ENCODE data around the gene MRPS35.
A peak's percentile ranks its signal among the peaks of the same experiment; 100 is the strongest.

The MRPS35 gene

DNA sequence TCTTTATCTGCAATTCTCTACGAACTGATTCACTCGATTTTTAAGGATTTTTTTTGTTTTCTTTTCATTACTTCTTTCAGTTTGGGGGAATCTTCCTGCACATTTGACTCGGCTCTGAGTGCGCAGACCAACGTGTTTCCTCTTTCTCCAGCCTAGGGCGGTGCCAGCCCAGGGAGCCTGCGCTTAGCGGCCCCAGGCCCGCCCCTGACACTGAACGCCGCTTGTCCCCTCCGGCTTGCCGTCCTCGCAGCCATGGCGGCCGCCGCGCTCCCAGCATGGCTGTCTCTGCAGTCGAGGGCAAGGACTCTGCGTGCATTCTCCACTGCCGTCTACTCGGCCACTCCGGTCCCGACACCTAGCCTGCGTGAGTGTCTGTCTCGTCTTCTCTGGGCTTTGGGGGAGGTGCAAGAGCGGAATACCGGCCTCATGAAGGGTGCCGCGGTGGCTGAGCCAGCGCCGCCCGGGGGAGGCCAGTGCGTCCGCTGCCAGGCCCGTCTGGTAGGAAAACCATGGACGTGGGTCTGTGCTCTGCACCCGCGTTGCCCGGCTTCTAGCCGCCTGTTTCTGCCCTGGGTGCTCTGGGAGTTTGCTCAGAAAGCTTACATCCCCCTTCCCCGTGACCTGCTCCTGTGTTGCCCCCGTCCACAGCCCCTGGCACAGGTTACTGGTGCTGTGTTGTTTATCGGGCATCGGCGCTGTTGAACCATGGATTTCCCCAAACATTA, at the start of gene MRPS35:
TSS of gene MRPS35 (plus strand) at position 241 of the 725 bp plus-strand sequence. CDS start at position 253, 12 bp downstream.
- DNase-seq (ENCODE audit: low spot score), result peak; percentile 87

DNA sequence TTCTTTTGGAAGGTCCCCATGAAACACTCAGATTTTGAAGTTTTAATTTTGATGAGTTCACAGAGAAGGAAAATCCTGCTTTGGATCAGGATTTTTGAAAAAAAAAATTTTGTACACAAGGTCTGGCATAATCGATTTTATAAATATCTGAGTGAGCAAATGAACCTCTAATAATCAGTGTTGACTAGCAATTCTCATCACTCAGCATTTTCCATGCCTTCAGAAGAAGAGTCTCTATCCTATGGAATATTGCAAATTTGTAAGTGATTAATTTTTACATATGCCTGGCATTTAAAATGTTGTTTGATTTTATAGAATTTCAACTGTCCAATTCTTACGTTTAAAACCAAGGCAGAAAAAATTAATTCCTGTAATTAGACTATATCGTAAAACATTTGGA, 44.9 kb upstream of the MRPS35 start:
- no peak for DNase-seq (ENCODE audit: low spot score)

DNA sequence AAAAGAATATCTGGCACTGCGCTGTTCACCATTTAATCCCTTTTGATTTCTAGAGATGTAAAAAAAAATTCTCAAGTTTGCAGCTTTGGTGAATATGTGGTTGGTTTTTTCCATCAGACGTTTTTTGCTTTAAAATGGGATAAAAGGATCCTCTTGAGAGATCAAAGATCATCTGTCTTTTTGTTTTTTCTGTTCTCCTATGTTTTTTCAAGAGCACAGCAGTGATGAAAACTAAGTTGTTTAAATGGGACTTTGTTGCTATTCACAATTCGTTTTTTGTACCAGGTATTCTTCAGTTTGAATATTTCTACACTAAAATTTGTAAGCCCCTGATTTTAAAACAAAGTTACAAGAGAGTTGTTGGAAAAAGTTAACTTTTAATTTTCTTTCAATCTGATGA, 44.1 kb upstream of the MRPS35 start:
- no peak for DNase-seq (ENCODE audit: low spot score)

DNA sequence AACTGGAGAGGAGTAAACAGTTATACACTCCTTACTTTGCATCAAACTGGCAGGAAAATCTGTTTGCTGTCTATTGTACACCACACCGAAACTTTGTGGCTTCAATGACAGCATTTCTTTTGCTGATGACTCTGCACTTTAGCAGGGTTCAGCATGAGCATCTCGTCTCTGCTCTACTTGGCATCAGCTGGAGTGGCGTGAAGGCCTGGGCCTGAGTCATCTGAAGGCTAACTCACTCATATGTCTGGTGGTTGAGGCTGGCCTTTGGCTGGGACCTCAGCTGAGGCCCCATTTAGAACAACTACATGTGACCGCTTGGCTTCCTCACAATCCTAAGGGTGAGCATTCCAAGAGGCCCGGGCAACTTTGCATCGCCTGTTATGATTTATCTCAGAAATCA, 43.1 kb upstream of the MRPS35 start:
- DNase-seq (ENCODE audit: low spot score), result no peak

DNA sequence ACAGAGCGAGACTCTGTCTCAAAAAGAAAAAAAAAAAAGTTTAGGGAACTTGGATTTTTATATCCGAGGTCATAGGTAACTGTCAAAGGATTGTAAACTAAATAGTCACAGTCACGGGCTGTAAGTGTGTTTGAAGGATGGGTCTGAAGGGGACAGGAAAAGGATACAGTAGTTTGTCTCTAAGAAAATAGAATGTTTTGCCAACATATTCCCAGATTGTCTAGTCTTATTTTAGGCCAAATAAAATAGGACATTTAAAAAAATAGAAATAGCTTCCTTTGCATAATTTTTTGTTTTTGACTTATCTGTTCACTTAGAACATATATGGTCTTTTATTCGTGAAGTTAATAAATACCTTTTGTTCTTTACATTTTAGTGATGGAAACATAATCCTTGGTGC, 38.6 kb upstream of the MRPS35 start:
- DNase-seq (ENCODE audit: low spot score), result no peak

DNA sequence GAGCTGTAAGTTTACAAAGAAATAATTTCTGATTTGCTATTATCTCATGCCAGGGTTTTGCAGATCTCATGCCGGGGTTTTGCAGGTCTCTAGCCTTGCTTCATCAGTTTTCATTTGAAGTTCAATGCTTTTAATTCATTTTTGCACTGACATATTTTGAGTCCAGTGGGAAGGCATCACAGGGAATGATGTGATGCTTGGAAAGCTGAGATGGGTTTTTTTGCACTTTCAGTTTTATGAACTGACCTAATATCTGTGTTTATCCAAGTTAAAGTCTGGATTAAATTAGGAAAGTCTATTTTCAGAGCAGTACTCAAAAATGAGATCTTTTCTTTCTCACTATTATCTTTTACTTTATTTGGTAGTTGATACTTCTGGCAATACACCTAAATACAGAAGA, 38.0 kb upstream of the MRPS35 start:
- no peak for DNase-seq (ENCODE audit: low spot score)

DNA sequence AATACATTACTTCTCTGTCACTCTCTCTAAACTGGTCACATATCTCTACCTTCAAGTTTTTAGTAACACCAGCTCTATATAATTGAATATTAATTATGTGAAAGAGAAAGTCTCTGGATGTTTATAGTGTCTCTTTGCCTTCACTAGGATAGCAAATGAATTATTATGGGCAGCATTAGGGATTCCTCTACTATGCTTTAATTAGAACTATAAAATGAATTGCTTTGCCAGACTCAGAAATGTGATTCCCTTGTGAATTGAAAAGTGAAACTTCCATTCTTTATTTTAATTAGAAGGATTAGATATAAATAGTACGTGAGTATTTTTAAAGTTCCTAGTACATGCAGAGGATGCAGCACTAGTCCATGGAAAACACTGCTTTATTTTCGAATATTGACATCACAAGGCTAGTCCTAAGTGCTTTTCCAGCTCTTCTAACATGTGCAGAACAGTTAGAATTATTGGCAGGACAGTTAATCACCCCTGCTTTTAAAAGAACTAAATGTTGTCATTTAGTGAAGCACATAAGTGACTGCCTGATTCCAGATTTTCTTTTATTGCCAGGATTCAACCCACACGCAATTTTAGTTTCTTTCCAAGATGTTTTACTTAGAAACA, 37.4 kb upstream of the MRPS35 start:
- no peak for DNase-seq (ENCODE audit: low spot score)

DNA sequence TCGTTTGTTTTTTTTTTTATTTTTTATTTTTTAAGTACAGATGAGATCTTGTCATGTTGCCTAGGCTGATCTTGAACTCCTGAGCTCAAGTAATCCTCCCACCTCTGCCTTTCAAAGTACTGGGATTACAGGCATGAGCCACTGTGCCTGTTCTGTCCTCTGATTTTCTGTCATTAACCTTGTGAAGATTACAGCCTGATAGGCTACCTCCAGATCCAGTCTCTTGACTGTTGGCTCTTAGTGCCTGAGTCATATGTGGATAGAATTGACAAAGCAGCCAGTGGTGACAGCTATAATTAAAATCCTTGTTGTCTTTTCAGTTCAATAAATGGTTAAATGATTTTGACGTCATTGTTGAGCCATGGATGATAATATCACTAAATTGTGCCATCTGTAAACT, 35.6 kb upstream of the MRPS35 start:
- DNase-seq (ENCODE audit: low spot score), result no peak

DNA sequence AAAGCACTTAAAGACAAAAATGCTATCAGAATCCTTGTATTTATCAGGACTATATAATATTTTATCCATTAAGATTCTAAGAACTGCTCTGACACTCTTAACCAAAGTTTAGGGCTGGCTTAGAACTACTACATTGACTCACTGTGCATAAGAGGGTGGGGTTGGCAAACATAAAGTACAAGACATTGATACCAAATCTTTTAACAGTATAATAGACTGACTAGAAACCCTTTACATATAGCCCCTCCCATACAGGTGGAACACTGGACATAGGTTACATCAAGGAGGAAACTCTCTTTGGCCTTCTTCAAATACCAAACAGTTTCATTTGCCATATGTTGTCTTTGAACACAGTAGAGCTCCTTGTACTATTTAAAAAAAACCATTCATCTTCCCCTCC, 30.0 kb upstream of the MRPS35 start:
- no peak for DNase-seq (ENCODE audit: low spot score)

DNA sequence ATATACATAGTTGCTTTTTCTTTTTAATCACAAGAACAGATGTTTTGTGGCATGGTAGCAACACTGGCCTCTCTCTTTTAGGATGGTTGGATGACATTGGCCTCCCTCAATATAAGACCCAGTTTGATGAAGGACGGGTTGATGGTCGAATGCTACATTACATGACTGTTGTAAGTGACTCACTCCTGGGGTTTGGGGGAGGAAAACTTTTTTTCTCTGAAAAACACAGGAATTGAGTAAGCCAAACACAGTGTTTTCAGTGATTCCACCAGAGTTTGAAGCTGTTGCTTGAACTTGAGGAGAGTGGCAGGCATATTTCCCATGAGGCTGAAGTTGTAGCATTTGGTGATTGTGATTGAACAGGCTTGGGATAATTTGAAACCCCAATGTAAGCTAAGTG, 28.1 kb upstream of the MRPS35 start:
- no peak for DNase-seq (ENCODE audit: low spot score)

DNA sequence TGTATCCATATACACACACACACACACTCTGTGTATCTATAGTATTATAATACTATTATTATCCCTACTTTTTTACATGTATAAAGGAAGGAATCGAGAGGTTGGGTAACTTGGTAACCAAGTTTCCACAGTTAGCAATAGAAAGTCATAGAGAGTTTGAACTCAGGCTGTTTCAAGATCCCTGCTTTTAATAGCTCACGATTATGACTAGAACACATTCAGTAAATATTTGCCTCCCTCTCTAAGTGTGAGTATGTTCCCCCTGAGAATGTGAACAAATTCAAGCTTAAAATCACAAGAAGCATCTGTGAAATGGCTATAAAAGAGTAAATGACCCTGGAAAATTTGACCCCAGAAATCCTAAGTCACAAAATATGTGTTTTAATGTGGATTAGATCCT, 25.4 kb upstream of the MRPS35 start:
- DNase-seq (ENCODE audit: low spot score), result no peak

DNA sequence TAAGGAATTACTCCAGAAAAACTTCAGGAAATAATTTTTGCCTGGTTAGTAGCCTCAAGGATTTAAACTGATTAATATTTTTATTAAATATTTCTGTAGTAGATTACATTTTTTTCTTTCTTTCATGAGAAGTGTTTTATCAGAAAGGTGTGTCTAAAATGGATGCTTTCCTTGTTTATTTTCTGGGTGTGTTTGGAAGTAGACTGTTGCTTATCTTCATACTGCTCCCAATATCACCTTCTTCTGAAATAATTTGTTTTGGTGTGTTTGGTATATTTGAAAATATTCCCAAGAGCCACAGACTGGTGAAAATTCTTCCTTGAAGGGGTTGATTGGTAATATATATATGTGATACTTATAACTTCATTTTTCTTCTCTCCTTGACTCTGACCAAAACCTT, 24.5 kb upstream of the MRPS35 start:
- no peak for DNase-seq (ENCODE audit: low spot score)

DNA sequence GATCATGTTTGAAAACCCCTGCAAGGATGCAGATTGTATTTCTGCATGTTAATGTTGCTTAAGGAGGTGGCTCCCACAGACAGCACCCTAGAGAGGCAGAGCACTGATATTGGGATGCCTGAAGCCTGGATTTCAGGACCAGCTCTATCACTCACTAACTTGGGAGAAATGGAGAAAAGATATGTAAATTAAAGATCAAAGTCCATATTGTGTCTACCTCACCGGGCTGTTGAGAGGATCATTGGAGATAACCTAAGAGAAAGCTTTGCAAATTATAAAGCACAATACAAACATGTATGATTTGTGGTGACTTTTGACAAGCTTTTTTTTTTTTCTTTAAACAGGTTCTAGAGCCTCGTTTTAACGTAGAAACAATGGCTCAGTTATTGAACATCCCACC, 22.0 kb upstream of the MRPS35 start:
- no peak for DNase-seq (ENCODE audit: low spot score)

DNA sequence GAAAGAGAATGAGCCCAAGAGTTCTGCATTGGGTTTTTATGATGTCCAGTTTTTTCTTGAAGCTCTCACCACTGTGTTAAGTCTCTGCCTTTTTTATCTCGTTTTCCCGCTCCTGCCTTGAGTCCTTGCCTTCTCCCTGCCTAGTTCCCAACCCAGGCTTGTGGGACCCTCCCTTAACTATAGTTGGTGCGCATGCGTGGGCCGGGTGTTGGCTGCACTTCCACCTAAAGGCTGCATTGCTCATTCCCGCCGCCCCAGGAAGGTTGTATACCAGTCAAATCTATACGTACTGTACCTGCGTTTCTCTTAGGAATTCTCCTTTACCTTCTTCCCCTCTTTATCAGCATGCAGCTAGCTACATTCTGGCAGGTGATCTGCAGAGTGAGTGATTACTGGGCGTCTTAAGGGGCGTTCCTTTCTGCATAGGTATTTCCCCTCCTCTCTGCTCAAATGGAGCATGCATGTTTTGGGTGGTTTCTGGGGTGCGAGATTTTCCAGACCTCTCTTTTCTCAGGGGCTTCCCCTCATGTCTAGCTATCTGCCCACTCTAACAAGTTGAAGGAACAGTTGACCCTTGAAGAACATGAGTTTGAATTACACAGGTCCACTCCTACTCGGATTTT, 21.0 kb upstream of the MRPS35 start:
- no peak for DNase-seq (ENCODE audit: low spot score)

DNA sequence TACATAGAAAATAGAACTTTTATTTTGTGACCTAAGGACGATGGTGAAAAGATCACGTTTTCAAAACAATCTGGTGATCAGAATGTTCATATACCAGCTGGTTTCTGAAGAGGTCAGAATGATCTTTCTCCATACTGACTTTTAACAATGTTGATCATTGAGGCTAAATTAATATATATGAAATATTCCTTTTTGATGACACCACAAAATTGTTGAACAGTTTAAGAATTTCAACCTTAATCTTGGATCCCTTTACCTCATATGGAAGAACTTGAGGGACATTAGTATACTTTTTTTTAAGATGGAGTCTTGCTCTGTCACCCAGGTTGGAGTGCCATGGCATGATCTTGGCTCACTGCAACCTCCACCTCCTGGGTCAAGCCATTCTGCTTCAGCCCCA, 17.2 kb upstream of the MRPS35 start:
- DNase-seq (ENCODE audit: low spot score), result no peak

DNA sequence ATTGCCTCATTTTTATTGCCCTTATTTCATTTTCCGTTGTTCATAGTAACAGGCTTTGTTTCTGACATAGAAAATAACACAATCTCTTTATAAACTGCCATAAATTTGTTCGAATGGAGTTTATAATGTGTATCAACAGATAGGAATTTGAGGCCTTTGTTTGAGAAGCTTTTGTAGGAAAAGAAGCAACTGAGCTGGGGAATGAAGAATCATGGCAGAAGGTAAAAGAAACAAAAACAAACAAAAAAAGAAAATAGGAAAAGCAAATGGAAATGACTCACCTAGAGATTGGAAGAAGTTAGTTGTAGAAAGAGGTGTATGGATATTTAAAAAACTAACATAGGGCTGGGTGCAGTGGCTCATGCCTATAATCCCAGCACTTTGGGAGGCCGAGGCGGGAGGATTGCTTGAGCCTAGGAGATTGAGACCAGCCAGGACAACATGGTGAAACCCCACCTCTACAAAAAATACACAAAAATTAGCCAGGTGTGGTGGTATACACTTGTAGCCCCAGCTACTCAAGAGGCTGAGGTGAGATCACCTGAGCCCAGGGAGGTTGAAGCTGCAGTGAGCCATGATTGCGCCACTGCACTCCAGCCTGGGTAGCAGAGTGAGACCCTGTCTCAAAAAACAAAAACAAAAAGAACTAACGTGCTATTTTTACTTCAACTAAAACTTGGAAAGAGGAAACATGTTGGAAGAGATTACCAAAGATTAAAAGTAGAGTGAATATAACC, 14.9 kb upstream of the MRPS35 start:
- no peak for DNase-seq (ENCODE audit: low spot score)

DNA sequence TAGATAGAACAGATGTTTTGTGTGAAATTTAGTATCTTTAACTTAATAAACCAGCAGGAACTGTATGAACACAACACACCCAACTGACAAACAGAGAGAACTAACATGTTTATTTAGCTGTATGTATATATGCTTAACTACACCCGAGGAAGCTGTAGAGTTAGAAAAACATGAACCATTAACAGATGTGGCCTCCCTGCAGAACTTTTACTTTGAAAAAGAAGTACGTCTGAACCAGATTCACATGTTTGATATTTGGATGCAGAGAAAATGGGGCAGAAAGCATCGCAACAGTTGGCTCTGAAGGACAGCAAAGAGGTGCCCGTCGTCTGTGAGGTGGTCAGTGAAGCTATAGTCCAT, 14.4 kb upstream of the MRPS35 start, which contains the start of gene REP15:
TSS of gene REP15 (plus strand) at position 155 of the 360 bp plus-strand sequence. CDS start at position 271, 116 bp downstream.
- DNase-seq (ENCODE audit: low spot score), result no peak

DNA sequence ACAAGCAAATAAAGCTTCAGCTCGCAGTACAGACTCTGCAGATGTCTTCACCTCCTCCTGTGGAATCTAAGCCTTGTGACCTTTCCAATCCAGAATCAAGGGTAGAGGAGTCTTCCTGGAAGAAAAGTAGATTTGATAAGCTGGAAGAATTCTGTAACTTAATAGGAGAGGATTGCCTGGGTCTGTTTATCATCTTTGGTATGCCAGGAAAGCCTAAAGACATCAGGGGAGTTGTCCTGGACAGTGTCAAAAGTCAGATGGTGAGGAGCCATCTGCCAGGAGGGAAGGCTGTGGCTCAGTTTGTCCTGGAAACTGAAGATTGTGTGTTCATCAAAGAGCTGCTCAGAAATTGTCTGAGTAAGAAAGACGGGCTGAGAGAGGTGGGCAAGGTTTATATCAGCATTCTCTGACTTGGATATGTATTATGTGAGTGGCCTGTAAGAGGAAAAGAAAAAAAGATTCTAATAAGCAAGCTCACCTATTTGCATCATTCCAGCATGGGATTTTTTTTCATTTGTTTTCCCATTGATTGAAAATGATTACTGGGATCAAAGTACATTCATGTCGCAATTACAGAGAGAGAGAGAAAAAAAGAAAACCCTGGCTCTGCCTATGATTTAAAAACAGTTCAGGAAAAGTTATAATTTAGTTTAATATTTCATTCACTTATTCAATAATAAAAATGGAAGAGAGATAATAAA, 13.6 kb upstream of the MRPS35 start:
- no peak for DNase-seq (ENCODE audit: low spot score)

DNA sequence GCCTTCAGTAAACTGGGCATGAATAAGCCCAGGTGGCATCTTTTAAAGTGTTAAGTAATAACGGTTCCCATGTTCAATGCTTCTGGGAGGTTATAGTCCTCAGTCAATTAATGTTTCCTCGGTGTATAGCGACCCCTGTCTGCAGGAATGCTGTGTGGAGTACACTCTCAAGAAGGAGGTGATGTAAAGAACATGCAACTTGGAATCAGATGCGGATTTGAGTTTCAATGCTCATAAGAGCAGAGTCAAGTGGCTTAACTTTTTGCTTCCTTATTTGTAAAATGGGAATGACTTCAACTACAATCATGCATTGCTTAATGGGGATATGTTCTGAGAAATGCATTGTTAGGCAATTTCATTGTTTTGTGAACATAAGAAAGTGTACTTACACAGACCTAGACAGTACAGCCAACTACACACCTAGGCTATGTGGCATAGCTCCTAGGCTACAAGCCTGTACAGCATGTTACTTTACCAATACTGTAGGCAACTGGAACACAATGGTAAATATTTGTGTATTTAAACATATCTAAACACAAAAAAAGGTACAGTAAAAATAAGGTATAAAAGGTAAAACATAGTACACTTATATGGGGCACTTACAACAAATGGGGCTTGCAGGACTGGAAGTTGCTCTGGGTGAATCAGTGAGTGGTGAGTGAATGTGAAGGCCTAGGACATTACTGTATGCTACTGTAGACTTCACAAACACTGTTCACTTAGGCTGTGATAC, 6.7 kb upstream of the MRPS35 start:
- DNase-seq (ENCODE audit: low spot score), result peak; percentile 77

DNA sequence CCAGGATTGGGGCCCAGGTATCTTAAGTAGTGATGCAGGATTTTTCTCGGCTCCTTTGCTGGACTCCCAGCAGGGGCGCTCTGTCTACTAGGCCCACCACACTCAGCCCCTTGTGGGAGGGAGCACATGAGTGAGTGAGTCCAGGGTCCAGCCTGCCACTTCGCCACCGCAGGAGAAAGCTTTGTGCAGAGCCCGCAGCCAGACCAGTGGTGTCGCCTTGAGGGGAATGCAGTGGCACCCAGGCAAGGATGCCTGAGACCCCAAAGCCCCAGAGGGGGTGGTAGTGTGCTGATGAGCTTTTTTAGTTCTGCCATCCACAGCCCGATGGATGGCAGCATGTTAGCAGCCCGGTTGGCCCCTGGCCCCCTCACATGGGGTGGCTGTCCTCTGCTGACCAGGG, 5.4 kb upstream of the MRPS35 start:
- no peak for DNase-seq (ENCODE audit: low spot score)

DNA sequence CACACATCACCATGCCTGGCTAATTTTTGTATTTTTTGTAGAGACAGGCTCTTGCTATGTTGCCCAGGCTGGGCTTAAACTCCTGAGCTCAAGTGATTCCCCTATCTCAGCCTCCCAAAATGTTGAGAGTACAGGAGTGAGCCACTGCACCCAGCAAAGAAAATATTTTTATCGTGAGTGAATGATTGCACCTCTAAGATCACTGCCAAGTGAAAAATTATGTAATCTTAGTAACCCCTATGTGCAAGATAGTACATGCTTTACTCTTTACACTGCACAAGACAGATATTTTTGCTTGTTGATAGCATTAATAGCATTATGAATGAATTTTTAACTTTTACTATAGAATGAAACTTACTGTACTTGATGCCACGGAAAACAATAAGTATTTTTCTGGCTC, 3.4 kb upstream of the MRPS35 start:
- DNase-seq (ENCODE audit: low spot score), result no peak

Measured in iPS-NIHi11 (cell line).